ENCODE results near the gene TFR2. TPM values are rescaled to one million over a fixed set of nuclear protein-coding genes. Genes with fewer than 3 reads are reported as not detected.
A peak's percentile ranks its signal among the peaks of the same experiment; 100 is the strongest.

Gene TFR2
- total and polyA plus RNA-seq, 11 donors: 0.08 to 0.59 (median 0.40) TPM; not detected in 5

DNA sequence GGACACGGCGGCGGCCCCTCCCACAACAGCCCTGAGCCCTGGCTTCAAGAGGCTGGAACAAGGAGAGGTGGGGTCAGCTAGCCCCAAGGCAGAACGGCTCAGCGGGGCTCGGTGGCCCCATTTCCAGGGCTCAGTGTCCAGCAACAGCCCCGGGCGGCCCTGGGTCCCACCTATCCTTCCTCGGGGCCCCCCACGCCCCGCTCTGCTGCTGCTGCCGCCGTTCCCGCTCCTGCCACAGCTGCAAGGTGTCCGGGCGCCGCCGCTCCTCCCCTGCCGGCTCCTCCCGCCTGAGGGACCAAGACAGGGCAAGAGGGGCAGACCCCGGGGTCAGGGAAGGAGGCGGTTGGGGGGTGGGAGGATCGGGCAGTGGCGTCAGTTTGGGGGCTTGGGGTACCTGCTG lies 64.2 kb downstream of the TFR2 start:
- TF ChIP-seq POLR2A (IDR thresholded peaks at IDR 0.05): no peak
- TF ChIP-seq, protein P1, sequence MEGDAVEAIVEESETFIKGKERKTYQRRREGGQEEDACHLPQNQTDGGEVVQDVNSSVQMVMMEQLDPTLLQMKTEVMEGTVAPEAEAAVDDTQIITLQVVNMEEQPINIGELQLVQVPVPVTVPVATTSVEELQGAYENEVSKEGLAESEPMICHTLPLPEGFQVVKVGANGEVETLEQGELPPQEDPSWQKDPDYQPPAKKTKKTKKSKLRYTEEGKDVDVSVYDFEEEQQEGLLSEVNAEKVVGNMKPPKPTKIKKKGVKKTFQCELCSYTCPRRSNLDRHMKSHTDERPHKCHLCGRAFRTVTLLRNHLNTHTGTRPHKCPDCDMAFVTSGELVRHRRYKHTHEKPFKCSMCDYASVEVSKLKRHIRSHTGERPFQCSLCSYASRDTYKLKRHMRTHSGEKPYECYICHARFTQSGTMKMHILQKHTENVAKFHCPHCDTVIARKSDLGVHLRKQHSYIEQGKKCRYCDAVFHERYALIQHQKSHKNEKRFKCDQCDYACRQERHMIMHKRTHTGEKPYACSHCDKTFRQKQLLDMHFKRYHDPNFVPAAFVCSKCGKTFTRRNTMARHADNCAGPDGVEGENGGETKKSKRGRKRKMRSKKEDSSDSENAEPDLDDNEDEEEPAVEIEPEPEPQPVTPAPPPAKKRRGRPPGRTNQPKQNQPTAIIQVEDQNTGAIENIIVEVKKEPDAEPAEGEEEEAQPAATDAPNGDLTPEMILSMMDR (IDR thresholded peaks at IDR 0.05): no peak
- H3K4me3 ChIP-seq: no peak overlapping the region
- no peaks in the 10 kb centered on the region for H3K9me3 ChIP-seq
- ATAC-seq (no peak), DNase-seq (peak in 2 of 5 donors; percentile 18 to 54)
- no peak overlapping the region for H3K27ac ChIP-seq
- H3K27me3 ChIP-seq: no peaks in the 10 kb centered on the region
- H3K36me3 ChIP-seq: peaks cover 5 to 85% (median 79%) of the 10 kb centered on the region in 9 donors
- 93 to 95% (median 93%) methylated on average over 15 to 24 of the region's 24 CpGs for WGBS, 4 donors
- peaks cover 0 to 3% (median 0%) of the 10 kb centered on the region in 12 donors for H3K4me1 ChIP-seq
- intact Hi-C loops (cut with DNase I): no loop called here

DNA sequence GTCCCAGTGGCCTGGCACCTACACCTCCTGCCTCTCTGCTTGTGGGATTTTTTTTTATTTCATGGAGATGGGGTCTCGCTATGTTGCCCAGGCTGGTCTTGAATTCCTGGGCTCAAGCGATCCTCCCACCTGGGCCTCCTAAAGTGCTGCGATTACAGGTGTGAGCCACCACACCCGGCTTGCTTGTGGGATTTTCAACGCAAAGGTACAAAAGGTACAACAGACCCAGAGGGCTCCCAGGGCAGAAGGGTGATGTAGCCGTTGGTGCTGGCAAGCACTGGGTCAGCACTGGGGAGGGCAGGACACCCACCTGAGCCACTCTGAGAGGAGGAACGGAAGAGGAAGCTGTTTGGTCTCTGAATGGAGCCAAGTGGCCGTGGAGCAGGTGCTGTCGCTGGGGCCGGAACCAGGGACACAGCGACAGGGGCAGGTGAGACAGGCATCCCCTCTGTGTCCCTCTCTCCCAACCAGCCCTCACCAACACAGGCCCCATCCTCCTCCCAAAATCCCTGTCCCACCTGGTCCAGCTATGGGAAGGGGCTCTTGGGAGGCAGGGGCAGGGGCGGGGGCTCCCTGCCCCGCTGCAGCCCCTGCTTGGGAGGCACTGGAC lies 64.9 kb downstream of the TFR2 start:
- H3K27me3 ChIP-seq: no peaks in the 10 kb centered on the region
- no peak overlapping the region for H3K4me3 ChIP-seq
- intact Hi-C loops (cut with DNase I): no loop called here
- no peaks in the 10 kb centered on the region for H3K4me1 ChIP-seq
- DNase-seq (peak in 2 of 5 donors; percentile 8 to 47), ATAC-seq (no peak)
- H3K9me3 ChIP-seq: no peaks in the 10 kb centered on the region
- 93 to 96% (median 95%) methylated on average over 8 to 13 of the region's 13 CpGs for WGBS, 4 donors
- H3K27ac ChIP-seq: no peak overlapping the region
- TF ChIP-seq, protein P1 (IDR thresholded peaks at IDR 0.05): no peak
- no peak for TF ChIP-seq POLR2A (IDR thresholded peaks at IDR 0.05)
- peaks cover 5 to 79% (median 73%) of the 10 kb centered on the region in 9 donors for H3K36me3 ChIP-seq

DNA sequence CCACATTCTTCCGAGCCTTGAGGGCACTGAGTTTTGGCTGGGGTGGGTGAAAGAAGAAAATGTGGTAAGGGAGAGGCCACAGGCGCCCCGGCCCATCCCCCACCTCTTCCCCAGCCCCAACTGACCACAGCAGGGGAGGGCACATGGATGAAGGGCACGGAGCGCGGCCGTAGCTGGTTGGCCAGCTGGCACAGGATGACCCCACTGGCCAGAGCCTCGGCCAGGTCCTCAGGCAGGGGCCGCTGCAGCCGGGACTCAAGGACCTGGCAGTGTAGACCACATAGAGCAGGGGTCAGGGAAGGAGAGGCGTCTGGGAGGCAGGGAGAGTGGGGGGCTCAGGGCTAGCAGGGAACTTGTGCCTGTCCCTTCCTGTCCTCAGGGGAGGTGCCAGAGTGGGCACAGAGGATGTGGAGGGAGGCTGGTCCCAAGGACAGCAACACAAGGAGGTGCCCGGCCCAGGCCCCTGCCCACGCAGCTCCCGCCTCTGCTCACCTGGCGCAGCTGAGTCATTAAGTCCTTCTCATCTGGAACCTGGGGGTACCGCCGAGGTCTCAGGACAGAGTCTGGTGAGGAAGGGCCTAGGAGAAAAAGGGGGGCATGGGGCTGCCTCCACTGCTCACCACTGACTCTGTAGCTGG lies 65.5 kb downstream of the TFR2 start:
- H3K4me3 ChIP-seq: no peak overlapping the region
- peak in 2 of 5 donors; percentile 16 to 48 for DNase-seq
- peaks cover 5 to 73% (median 66%) of the 10 kb centered on the region in 9 donors for H3K36me3 ChIP-seq
- no peaks in the 10 kb centered on the region for H3K27me3 ChIP-seq
- intact Hi-C loops (cut with DNase I): no loop called here
- peaks cover 0 to 2% (median 0%) of the 10 kb centered on the region in 12 donors for H3K4me1 ChIP-seq
- no peak for TF ChIP-seq POLR2A (IDR thresholded peaks at IDR 0.05)
- TF ChIP-seq, protein P1 (IDR thresholded peaks at IDR 0.05): no peak
- 86 to 93% (median 91%) methylated on average over 13 to 17 of the region's 17 CpGs for WGBS, 4 donors
- H3K9me3 ChIP-seq: no peaks in the 10 kb centered on the region
- no peak for ATAC-seq
- H3K27ac ChIP-seq: no peak overlapping the region

DNA sequence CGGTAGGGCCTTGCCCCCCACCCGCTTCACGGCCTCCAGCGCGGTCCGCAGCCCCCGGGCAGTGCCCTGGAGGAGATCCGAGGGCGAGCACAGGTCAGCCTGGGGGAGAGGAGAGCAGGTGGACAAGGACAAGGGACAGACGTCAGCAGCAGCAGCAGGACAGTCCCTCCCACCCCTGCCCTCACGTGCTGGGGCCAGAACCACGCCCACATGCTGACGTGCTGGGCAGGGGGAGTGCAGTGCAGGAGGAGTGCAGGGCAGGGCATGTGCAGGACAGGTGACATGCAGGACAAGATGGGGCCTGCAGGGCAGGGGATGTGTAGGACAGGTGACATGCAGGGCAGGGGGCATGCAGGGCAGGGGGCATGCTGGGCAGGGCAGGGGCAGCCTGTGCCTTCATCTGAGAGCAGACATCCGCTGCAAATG lies 66.1 kb downstream of the TFR2 start:
- H3K27ac ChIP-seq: no peak overlapping the region
- 78 to 84% (median 82%) methylated on average over 12 to 14 of the region's 14 CpGs for WGBS, 4 donors
- ATAC-seq (no peak), DNase-seq (peak in 1 of 5 donors; percentile 49)
- H3K9me3 ChIP-seq: no peaks in the 10 kb centered on the region
- no peak for TF ChIP-seq POLR2A (IDR thresholded peaks at IDR 0.05)
- TF ChIP-seq, protein P1 (IDR thresholded peaks at IDR 0.05): no peak
- intact Hi-C loops (cut with DNase I): no loop called here
- no peak overlapping the region for H3K4me3 ChIP-seq
- H3K4me1 ChIP-seq: peaks cover 0 to 9% (median 3%) of the 10 kb centered on the region in 12 donors
- no peaks in the 10 kb centered on the region for H3K27me3 ChIP-seq
- H3K36me3 ChIP-seq: peaks cover 5 to 67% (median 61%) of the 10 kb centered on the region in 9 donors

All from heart left ventricle (tissue), 16 donors.